Kidney (tissue), 14 donors: ENCODE data around the gene NALCN. TPM values are rescaled to one million over a fixed set of nuclear protein-coding genes. Genes with fewer than 3 reads are reported as not detected.
A peak's percentile ranks its signal among the peaks of the same experiment; 100 is the strongest.

Source experiments
- DNase-seq, 5 donors: peaks; one replicate each; pipeline ENCODE4 v3.0.0-alpha.2; 2013 to 2020
- FAIRE-seq: peaks from 2 replicates; lab custom pipeline; 2012; peaks lifted over from hg19 to GRCh38; lab: Jason Lieb, UNC
- H3K27ac ChIP-seq, 2 donors: one replicate each; pipeline ENCODE4 v1.7.0; 2013; ENCODE audit warnings: low read depth in 2 of 2, low read length in 2 of 2, inconsistent platforms in 1 of 2
- H3K27me3 ChIP-seq: one replicate; pipeline ENCODE4 v1.7.1; 2013; ENCODE audit warnings: low read length, inconsistent platforms; ENCODE audit not compliant: control insufficient read depth, insufficient read depth
- H3K36me3 ChIP-seq, 3 donors: one replicate each; pipeline versions ENCODE4 v1.7.0 to v1.7.1; 2013; ENCODE audit warnings: low read length in 3 of 3, control low read depth in 1 of 3, inconsistent platforms in 1 of 3; ENCODE audit not compliant: insufficient read depth in 3 of 3, control insufficient read depth in 2 of 3
- H3K4me1 ChIP-seq, 3 donors: one replicate each; pipeline versions ENCODE4 v1.7.0 to v1.7.1; 2013; ENCODE audit warnings: low read length in 3 of 3, inconsistent platforms in 1 of 3, low read depth in 1 of 3; ENCODE audit not compliant: control insufficient read depth in 2 of 3, insufficient read depth in 2 of 3
- H3K4me3 ChIP-seq, 3 donors: one replicate each; pipeline versions ENCODE4 v1.7.0 to v1.8.1; 2013; ENCODE audit warnings: low read length in 3 of 3, control low read depth in 1 of 3, inconsistent platforms in 1 of 3
- H3K9ac ChIP-seq, 3 donors: one replicate each; pipeline versions ENCODE4 v1.7.0 to v1.7.1; 2013; ENCODE audit warnings: low read length in 3 of 3, control low read depth in 1 of 3, inconsistent platforms in 1 of 3
- H3K9me3 ChIP-seq, 3 donors: one replicate each; pipeline versions ENCODE4 v1.7.0 to v1.7.1; 2013; ENCODE audit warnings: low read length in 3 of 3, control low read depth in 1 of 3, inconsistent platforms in 1 of 3; ENCODE audit not compliant: control insufficient read depth in 2 of 3, insufficient read depth in 1 of 3
- CTCF ChIP-seq: IDR thresholded peaks from 3 replicates; pipeline ENCODE4 v1.5.1; 2012; ENCODE audit warnings: mild to moderate bottlenecking, moderate library complexity, borderline replicate concordance; ENCODE audit not compliant: insufficient read depth; ENCODE audit errors: extremely low read depth
- intact Hi-C: fragments of 100-400 bp; cut with DNase I; formaldehyde crosslinking; loops from one replicate; pipeline ENCODE4 v1.11.1; 2022
- polyA plus RNA-seq: library from polyadenylated mRNA; stranded (reverse); fragments of 350-450 nt; fragmentation: Illumina TruSeq; extraction: RNeasy Lipid Tissue Mini Kit (QIAGEN cat#74804); gene quantifications from one replicate; pipeline ENCODE4 v1.2.3, GENCODE V29; 2014; ENCODE audit warnings: low read depth, low replicate concordance; ENCODE audit not compliant: insufficient read depth
- total RNA-seq: library from RNA; stranded (reverse); fragmentation: NEBNext Ultra II Directional; extraction: Animal tissue kit (Norgen Biotek cat#: 25700); gene quantifications from one replicate; pipeline ENCODE4 v1.2.1, GENCODE V29; 2021
- donor health status: control.
- donor health status: control.
- donor health status: control.
- donor health status: control.
- donor health status: control.
- donor health status: DM: yes; HTN: yes; CAD: no.
- donor health status: Normal renal cell carcinoma (clear cell type).

The NALCN gene
- total and polyA plus RNA-seq, 2 donors from 2014 or later, result 0.43 to 2.4 TPM

GRCh38 chr13:101146101-101146898 is 270.0 kb downstream of the NALCN start:
- H3K27me3 ChIP-seq, result no peaks in the 10 kb centered on the region

DNA sequence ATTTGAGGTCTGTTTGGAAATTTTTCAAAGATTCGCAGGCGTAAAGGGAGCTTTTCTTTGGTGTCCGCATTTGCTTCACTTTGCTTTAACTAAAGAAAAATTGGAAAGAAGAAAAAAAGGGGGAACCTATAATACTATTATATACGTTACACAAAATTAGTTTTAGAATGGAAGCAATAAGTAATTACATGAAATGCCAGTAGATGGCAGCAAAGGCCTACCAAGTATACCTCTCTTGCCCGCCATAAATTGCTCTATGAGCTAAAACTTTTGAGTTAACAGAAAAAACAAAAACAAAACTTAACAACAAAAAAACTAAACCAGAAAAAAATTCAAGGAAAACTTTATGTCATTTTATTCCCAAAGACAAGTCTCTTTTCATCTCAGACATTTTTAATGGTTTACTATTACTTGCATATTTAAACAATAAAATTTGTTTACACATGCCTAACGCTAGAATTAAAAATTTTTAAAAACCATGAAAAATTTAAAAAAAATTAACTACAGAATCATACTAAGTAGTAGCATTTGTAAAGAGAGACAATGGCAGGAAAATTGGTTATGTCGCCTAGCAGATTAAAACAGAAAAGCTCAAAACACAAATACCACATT is 271.4 kb downstream of the NALCN start:
- Histone ChIP-seq H3K4me3 (no peak overlapping the region), H3K4me1 (no peaks in the 10 kb centered on the region), H3K36me3 (no peaks in the 10 kb centered on the region), H3K9me3 (no peaks in the 10 kb centered on the region), H3K27me3 (no peaks in the 10 kb centered on the region), H3K27ac (no peak overlapping the region), H3K9ac (no peak overlapping the region)
- DNase-seq (peak in 2 of 5 donors; percentile 63 to 77), FAIRE-seq (peak; percentile 99)
- peak; percentile 54 for TF ChIP-seq CTCF
- intact Hi-C loops, result loop anchor here (10.0 kb wide), 1 partner anchor 610 kb away; no protein-coding TSS in a partner anchor

More at GRCh38 chr13:101146101-101146898, 270.0 kb downstream of the NALCN start:
- intact Hi-C loops, result loop anchor here (10.0 kb wide), 1 partner anchor 609 kb away; no protein-coding TSS in a partner anchor
- Histone ChIP-seq H3K4me1 (no peaks in the 10 kb centered on the region), H3K9me3 (no peaks in the 10 kb centered on the region), H3K9ac (no peak overlapping the region), H3K36me3 (no peaks in the 10 kb centered on the region), H3K27ac (no peak overlapping the region), H3K4me3 (no peak overlapping the region)
- no peak for FAIRE-seq
- DNase-seq, result no peak
- no peak for TF ChIP-seq CTCF

DNA sequence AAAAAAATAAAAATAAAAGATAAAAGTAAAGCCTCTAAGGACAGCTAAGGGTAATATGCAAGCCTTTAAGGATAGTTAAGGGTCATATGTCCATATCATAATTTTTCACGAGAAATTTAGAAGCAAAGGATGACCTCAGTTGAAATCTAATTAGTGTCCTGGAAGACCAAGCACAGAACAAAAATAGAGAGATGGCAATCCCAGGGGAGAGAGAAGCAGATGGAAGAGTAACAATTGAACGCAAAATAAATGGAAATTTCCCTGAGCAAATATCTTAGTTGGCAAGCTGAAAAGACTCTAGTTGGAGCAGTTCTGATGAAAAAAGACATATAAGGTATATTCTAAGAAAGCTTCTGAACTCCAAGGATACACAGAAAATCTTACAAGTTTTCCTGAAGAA is 275.4 kb downstream of the NALCN start:
- Histone ChIP-seq H3K27ac (no peak overlapping the region), H3K36me3 (no peaks in the 10 kb centered on the region), H3K27me3 (no peaks in the 10 kb centered on the region), H3K4me3 (no peak overlapping the region), H3K9ac (no peak overlapping the region), H3K4me1 (no peaks in the 10 kb centered on the region), H3K9me3 (no peaks in the 10 kb centered on the region)
- no peak for FAIRE-seq
- intact Hi-C loops, result loop anchor here (10.0 kb wide), 1 partner anchor 614 kb away; no protein-coding TSS in a partner anchor
- DNase-seq, result no peak
- TF ChIP-seq CTCF, result no peak
